Iris pigment epithelial cell (primary cell): ENCODE results near the gene ZDHHC11.
"Not testable (repeated sequence)": the region's sequence is repeated elsewhere in the genome, so short reads cannot be mapped to it uniquely, and the experiment has no call there.

ENCODE experiments used
- DNase-seq: peaks from one replicate; pipeline ENCODE4 v3.0.0-alpha.2; 2011; ENCODE audit warnings: low read depth

Gene ZDHHC11

DNA sequence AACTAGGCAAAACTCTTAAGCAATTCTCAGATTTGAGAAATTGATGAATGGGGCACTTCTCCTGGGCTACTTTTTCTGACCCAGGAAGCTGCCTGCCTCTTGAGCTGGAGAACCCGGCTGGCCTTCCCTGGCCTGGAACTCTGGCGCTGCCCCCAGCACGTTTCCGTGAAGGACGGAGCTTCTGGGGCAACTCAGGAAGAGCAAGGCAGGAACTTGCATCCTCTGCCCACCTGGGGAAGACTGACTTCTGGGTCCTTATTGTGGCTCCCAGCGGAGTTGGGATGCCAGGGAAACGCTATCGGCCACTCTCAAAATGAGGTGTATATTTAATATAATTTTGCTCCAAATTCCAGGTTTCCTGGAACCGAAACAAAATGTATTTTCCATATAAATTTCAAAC is 39.4 kb downstream of the ZDHHC11 start:
- not testable (repeated sequence) for DNase-seq

DNA sequence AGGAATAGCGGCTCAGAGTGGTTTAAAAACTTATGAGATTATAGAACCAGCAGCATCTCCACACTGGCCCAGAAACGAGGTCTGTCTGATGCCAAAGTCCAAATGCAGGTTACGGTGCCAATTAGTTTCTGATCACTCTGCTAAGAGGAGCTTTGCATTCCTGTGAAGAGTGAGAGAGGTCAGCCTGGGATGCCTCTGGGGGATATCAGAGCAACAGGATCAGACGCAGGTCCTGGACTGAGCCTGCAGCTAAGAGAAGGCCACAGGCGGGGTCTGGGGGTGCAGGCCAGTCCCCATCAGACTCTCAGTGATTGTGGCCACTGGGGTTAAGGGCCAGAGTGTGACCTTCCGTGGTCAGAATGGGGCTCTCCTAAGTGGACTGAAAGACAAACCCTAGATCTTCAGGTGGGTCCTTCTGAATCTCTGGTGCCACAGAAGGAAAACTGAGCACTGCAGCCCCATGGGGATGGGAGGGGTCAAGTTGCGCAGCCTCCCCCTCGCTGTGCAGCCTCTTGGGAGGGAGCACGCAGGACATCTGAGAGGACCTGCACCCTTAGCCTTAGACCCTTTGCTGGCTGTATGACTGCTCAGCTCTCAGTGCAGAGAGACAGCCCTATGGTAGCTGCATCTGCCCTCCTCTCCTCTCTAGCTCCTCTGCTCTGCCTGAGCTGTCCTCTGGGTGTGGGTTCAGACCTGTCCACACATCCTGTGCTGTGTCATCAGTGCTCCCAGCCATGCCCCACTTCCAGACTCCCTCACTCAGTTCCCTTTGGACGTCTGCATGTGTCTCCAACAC is 42.9 kb downstream of the ZDHHC11 start:
- not testable (repeated sequence) for DNase-seq

DNA sequence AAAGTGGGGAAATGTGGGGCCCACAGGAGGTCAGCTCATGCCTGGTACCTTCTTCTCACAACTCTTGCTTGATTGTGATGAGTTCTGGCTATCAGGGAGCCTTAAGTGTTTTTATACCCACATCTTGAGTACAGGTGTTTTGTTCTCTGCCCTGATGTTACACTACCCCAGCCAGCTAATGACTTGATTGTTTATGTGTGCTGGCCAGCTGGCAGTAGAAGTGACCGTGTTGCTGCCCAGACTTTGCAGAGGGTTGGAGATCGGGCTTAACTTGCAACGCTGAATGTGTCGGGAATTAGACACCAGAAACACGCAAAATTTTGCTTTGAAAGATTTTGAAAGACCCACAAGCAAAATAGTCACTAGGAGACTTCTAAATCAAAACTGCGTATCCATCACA is 49.3 kb downstream of the ZDHHC11 start:
- DNase-seq, result no peak

DNA sequence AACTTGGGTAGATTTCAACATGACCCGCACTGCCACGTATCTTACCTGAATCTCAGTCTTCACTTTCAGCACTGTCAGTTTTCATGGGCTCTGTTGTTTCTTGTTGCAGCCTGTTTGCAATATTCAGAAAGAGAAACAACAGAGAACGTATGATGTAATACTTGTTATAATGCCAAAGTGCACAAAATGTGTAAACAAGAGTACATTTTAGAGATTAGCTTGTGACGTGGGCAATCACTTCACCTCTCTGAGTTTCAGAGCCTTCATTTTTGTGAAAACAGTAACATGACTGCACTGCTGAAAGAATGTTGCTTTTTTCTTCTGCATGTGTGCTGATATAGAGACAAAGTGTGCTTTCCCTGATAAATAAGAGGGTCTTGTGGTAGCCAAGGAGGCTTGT is 49.7 kb downstream of the ZDHHC11 start:
- not testable (repeated sequence) for DNase-seq

DNA sequence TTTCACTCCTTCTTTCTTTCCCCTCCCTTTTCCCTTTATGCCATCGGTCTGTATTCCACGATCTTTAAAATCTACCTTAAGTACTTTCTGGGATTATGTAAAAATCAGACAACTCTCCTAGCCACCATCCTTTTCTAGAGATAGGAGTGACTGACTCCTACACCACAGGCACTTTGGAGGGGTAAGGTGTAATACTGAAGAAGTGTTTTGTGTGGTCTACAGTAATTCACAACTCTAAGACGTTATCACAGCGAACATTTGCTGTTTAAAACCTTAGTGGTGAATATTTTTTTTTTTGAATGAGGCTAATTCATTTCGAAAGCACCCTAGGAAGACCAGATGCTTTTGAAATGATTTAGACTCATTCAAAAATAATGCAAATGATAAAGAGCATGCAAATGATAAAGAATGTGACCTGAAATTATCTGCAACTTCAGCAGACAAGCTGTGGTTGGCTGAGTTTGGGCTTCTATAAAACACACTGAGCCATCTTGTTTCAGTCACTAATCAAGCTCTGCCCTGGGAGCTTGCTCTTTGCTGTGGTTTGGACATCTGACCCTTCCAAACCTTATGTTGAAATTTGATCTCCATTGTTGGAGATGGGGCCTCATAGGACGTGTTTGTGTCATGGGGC is 52.2 kb downstream of the ZDHHC11 start:
- DNase-seq, result not testable (repeated sequence)

DNA sequence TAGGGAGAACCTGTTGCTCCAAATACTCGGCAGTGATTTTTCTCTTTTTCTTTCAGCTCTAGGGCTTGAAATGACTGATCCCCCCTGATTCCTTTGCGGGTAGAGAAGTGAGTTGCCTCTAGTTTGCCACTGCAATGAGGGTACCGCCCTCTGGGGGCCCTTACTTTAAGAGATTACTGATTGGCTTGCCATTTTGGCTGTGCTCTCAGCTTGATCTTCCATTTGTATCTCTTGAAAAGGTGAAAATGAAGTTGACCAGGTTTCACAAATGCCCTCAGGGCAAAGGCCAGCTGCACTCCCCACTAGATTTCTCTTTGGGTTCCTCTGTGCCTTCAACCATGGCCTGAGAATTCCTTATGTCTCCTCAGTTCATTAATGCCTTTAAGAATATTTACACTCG is 52.8 kb downstream of the ZDHHC11 start:
- not testable (repeated sequence) for DNase-seq

DNA sequence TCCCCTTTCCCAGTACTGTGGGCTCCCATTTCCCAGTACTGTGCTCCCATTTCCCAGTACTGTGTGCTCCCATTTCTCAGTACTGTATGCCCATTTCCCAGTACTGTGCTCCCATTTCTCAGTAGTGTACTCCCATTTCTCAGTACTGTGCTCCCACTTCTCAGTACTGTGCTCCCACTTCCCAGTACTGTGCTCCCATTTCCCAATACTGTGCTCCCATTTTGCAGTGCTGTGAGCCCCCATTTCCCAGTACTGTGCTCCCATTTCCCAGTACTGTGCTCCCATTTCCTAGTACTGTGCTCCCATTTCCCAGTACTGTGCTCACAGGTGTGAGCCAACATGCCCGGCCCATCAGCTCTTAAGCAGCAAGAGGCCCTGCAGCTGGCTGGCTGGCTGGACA is 54.9 kb downstream of the ZDHHC11 start:
- DNase-seq, result not testable (repeated sequence)

DNA sequence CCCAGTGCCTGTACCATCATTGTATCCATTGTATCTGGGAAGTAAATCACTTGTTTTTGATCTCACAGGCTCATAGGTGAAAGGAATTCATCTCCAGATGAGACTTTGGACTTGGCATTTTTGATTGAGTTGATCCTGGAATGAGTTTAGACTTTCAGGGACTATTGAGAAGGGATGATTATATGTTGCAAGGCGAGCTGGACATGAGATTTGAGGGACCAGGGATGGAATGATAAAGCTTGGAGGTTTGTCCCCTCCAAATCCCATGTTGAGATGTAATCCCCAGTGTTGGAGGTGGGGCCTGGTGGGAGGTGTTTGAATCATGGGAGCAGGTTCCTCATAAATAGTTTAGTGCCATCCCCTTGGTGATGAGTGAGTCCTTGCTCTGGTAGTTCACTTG is 55.8 kb downstream of the ZDHHC11 start:
- not testable (repeated sequence) for DNase-seq

DNA sequence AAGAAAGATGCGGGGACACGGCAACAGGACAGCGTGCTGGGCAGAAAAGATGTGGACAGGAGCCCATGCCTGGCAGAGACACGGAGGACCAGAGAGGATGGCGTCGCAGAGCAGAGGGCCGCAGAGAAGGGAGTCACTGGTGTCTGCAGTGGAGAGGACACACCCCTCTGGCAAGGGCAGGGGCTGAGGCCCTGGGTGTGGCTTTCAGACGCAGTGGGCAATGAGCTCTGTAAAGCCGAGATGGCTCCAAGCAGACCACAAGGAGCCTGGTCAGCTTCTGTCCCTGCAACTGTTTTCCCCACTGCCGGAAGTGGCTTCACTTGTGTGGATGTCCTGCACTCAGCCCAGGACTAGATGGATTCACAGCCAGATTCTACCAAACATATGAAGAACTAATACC is 62.1 kb downstream of the ZDHHC11 start:
- not testable (repeated sequence) for DNase-seq

DNA sequence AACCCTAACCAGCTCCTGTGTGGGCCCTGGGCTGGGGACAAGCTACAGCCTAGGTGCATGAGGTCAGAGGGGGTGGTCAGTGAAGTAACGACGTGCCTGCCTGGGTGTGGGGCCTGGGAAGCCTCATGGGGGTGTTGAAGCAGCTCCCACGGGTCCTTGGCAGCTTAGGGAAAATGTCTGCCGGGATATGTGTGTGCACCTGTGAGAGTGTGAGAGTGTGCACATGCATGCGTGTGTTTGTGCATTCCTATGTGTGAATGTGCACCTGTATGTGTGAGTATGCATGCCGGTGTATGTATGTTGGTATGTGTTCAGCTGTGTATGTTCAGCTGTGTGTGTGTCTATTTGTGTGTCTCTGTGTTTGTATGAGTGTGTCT is 62.9 kb downstream of the ZDHHC11 start:
- not testable (repeated sequence) for DNase-seq

DNA sequence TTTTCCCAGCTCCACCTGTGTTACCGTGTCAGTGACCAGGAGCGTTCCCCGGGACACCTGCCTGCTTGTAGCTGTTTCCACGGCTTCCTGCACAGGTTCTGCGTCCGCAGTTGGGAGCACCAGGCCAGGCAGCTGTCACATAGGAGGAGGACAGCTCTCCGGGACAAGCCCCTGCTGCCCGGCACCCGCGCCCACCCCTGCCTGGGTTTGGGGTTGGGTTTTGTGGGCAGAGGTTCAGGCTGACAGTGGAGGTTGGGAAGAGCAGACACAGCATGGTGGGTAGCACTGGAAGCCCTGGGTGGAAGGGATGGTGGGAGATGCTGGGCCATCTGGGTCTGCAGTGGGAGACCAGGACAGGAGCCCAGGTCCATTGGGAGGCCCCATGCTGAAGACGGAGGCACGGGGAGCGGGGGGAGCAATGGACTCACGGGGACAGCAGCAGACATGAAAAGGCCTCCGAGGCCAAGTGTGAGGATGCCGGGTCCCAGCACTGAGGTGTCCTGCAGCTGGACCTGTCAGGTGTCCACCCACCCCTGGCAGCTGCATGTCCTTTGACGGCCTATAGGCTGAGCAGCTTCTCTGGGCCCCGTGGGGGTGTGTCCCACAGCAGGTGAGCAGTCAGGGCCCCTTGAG is 63.4 kb downstream of the ZDHHC11 start:
- DNase-seq, result not testable (repeated sequence)

DNA sequence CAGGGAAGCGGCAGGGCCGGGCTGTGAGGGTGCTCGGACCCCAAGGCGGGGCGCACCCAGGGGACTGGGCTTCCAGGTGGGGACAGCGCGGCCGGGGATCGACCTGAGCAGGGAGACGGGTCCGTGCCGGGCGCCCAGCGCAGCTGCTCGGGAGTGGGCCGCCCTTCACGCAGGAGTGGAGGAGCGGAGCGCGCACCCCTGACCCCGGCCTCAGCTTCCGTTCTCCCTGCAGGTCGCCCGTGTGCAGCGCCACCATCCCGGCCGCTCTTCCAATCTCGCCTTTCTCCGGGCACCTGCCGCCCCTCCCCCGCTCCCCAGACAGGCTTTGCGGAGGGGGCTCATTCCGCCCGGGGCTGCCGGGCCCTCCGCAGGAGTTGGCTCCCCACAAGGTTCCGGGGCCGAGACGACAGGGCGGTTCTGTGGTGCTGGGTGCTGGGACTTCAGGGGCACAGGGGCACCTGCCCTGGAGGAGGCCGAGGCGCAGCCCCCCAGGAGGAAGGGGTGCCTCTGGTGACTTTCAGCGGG is 65.5 kb downstream of the ZDHHC11 start:
- DNase-seq, result not testable (repeated sequence)

DNA sequence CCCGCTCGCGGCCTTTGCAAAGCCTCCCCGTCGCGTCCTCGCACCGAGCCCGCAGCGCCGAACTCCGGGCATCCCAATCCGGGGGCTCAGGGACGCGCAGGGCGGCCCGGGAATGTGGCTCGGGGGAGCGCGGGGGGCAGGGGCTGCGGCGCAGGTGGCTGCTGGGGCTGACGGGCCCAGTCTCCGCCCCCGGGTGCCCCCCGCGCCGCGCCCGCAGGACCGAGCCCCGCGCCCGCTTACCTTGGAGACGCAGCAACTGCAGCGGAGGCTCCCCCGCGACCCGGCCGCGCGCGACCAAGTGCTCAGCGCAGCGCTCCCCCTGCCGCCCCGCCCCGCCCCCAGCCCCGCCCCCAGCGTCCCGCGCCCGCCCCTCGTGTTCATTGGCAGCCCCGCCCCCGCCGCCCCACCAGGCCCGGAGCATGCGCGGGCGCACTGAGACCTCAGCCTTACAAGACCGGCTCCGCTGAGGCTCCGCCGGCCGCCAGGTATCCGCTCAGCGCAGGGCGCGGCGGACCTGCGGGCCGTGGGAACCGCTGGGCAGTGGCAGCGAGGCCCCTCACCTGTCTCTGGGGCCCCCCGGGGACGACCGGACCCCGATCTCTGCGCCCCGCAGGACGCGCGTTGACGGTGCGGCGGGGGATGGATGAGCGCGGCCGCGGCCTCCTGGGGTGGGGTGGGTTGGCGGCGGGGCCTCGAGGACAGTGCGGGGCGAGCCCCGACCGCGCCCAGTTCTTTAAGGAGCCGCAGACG is 66.2 kb downstream of the ZDHHC11 start, which contains the start of gene ZDHHC11B:
TSS of gene ZDHHC11B (minus strand) at position 302 of the 750 bp plus-strand sequence. CDS start 17,810 bp downstream, outside the sequence.
- DNase-seq, result peak; percentile 35

DNA sequence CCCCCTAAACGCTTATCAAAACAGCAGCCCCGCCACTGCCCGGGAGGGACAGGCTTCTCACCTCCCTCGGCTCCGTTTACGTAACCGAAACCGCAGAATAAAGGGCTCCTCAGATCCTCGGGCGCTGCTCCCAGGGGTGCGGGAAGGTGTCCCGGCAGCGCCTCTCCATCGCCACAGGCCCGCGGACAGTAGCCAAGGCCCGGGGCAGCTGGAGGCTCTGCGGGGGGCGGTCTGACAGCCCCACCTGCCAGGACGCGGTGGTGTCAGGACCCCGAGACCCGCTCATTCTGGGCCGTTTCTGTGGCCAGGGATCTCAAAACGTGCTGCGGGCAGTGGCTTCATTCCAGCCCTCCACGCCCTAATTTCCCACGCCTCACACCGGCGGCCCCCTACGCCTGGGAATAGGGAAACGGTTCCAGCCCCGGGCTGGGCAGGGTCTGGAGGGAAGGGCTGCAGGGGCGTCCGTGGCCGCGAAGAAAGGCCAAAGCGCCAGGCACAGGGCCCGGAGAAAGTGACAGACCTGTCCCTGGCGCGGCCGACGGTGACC is 66.8 kb downstream of the ZDHHC11 start:
- not testable (repeated sequence) for DNase-seq

DNA sequence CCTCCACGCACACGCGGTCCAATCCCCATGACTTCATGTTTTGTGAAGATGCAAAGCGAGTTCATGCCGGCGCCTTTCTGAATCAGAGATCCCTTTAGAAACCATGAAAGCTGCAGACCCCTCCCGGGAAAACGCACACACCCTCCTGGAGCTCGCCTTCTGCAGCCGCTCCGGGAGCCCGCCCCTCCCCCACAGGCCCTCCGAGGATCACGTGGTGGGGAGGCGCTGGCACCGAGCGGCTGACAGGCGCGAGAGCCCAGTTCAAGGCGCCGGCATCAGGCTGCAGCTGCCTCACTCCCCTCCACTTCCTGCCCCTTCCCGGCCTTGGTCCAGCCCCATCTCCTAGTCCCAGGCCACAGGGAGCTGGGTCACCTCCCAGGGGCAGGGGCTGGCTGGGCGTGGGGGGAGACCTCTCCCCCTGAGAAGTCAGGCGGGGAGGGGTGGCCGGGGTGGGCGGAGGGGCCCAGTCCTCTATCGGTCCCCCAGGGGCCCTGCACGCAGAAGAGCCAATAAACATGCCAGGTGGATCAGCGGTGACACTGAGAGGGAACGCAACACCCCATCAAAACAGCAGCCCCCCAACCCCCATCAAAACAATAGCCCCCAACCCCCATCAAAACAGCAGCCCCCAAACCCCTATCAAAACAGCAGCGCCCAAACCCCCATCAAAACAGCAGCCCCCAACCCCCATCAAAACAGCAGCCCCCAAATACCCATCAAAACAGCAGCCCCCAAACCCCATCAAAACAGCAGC is 67.6 kb downstream of the ZDHHC11 start:
- DNase-seq, result not testable (repeated sequence)

DNA sequence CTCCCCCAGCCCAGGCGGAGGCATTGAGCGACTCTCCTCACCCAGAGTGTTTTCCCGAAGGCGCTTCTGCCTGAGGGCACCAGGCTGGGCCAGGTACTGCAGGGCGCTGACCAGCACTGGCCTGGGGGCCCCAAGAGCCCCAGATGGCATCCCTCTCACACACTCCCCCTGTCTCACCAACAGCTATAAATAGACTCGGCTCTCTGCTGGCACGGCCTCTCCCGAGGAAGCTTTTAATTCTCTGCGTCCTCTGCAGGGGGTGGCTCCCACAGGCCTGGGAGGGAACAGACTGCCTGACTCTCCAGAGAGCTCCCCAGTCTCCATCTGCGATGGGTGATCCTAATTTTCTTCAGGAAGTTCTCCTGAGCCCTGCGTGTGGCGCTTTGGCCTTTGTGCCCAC is 68.4 kb downstream of the ZDHHC11 start:
- not testable (repeated sequence) for DNase-seq

DNA sequence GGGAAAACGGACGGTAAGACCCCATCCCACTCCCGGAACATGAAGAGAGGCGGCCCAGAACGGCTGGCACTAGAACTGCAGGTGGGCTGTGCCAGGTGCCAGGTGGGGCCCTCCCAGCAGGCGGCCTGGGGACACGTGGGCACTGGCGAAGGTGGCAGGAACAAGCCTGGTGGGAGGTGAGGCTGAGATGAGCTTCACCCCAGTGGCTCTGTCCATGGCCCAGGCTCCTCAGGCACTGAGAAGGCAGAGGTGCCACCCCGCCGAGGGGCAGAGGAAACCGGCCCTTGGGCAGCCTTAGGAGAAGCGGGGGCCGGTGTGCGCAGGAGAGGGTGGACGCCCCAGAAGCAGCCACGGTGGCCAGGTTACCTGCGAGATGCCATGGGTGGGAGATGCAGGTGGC is 70.2 kb downstream of the ZDHHC11 start:
- DNase-seq, result not testable (repeated sequence)

DNA sequence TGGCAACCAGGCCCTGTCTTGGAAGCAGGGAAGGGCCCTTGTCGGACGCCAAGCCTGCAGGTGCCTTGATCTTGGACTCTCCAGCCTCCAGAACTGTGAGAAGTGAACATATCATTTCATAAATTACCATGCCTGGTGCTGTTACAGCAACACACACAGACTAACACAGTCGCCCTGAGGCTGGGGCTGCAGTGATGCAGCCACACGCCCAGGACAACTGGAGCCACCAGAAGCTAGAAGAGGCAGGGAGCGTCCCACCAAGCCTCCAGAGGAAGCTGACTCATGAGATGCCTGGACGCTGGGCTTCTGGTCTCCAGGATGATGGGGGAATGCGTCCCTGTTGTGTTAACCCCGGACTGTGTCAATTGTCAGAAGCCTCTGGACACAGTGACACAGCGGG is 71.8 kb downstream of the ZDHHC11 start:
- DNase-seq, result not testable (repeated sequence)

DNA sequence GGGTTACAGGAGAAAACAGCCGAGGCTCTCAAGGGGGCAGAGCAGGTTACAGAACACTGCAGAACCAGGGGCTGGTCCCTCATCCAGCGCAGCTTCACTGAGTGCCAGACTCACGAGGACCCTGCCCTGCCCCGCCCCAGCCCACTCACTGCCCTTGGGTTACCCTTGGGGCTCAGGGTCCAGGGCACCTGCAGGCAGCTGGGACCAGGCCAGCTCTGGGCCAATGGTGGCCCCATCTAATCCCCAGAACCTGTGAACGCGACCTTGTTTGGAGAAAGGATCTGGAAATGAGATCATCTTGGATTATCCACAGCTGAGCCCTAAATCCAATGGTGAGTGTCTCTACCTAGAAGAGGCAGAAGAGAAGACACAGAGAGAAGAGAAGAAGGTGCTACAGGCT is 72.4 kb downstream of the ZDHHC11 start:
- not testable (repeated sequence) for DNase-seq

DNA sequence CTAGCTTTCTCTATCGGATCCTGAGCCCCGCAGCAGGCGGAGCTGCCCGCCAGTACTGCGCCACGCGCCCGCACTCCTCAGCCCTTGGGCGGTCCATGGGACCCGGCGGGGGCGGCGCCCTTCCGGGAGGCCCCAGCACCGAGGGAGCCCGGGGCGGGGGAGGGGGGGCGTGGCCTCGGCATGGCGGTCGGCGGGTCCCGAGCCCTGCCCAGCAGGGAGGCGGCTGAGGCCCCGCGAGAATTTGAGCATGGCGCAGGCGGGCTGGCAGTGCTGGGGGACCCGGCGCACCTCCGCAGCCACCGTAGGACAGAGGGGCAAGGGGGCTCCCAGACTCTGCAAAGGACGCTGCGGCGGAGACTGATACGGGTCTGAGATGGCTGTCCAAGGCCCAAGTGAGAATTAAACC is 73.0 kb downstream of the ZDHHC11 start:
- DNase-seq, result no peak
